Hematopoietic multipotent progenitor cell treated with erythropoietin and hydrocortisone succinate and interleukin-3 and kit ligand, for 4 days (in vitro differentiated cells): ENCODE measurements around the gene CDIPT.
"Not testable (repeated sequence)": the region's sequence is repeated elsewhere in the genome, so short reads cannot be mapped to it uniquely, and the experiment has no call there.

Experiments used
- DNase-seq: peaks from one replicate; pipeline ENCODE4 v3.0.0-alpha.2; 2015

CDIPT gene

DNA sequence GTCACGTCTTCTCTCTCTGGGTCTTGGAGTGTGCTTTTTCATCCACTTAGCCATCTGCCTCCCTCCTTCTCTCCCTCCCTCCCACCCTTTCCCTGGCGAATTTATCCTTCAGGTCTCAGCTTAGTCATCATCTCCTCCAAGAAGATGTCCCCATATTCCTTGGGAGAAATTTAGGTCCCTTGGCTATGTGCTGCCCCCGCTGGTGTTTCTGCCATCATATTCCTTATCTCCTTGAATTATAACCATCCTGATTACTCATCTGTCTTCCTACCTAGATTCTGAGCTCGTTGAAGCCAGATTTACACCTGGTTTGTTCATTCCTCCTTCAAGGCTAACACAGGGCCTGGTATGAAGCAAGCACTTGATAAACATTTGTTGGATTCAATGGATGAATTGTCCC lies 31.3 kb upstream of the CDIPT start:
- no peak for DNase-seq

DNA sequence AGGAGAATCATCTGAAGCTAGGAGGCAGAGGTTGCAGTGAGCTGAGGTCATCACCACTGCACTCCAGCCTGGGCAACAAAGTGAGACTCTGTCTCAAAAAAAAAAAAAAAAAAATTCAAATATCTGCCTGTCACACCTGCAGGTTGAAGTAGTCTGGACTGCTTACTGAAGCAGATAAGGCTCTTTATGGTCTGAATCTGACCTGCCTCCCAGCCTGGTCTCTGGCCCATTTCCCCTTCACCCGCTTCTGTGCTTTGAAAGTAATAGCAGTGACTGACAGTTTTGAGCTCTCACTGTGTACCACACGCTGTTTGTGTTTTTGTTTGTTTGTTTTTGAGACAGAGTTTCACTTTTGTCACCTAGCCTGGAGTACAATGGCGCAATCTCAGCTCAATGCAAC lies 30.5 kb upstream of the CDIPT start:
- DNase-seq: peak; percentile 39

DNA sequence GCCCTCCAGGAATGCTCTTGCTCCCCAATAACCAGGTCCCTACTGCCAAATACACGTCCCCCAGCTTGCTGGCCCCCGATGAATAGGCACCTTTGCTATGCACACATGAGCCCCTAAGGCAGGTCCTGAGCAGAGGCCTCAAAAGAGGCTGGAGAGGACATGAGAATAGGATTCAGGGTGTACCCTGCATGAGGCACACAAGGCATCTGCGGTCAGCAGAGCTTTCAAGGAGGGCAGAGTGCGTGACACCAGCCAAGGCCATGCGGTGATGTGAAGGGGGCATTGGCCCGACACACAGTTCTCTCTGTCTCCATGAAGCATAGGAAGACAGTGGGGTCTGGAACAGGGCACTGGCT lies 29.4 kb upstream of the CDIPT start:
- no peak for DNase-seq

DNA sequence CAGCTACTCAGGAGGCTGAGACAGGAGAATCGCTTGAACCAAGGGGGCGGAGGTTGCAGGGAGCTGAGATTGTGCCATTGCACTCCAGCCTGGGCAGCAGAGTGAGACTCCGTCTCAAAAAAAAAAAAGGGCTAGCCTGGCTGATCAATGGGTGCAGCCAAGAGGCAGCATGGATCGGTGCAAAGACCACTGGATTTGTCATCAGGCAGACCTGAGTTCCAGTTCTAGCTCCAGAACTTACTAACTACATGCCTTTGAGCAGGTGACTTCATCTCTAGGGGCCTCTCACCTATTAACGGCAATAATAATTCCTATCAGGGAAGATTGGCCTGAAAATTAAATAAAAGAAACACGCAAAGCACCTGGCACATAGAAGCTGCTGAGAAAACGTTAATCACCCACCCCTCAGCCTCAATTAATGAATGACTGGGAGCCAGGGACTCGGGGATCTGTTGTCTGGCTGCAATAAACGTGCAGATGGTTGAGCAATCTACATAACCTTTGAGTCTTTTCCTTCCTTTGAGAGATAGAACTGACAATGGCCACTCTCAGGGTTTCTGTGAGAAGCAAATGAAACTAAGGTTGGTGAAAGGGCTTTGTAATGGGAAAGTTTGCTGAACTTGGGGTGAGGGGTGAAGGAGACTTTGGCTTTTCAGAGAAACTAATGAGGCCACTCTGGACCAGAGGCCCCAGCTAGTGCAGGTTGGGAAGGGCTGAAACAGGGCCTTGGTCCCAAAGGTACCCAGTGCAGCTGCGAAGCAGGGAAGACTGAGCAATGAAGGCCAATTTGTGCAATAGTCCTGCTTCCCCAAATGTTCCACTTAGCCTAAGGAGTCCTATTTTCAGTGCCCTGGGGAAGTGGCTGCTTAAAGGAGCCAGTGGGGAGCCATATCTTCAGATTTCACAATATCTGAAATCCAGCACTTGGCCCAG lies 28.8 kb upstream of the CDIPT start:
- no peak for DNase-seq

DNA sequence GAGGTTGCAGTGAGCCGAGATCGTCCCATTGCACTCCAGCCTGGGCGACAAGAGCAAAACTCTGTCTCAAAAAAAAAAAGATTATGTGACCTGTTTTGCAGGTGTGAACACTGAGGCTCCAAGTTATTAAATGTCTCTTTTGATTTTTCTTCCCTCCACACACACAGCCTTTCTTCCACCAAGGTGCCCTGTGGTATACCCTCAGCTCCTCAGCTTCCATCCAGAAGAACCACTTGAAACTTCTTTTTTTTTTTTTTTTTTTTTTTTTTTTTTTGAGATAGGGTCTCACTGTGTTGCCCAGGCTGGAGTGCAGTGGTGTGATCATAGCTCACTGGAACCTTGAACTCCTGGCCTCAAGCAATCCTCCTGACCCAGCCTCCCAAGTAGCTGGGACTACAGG lies 26.3 kb upstream of the CDIPT start:
- not testable (repeated sequence) for DNase-seq

DNA sequence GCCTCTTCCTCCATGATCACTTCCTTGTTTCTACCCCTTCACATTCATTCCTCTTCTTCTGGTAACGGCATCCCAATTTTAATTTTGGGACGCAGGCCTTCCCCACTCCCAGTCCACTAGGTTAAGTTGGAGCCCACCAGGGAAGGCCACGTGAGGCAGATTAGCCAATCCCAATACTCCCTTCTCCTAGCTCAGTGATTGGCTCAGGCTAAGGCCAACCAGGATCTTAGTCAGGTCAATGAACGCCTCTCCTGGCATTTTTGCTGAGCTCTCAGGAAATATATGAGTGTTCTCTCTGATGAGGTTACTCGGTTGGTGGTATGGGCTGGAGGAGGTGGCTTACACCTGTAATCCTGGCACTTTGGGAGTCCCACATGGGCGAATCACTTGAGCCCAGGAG lies 21.0 kb upstream of the CDIPT start:
- no peak for DNase-seq

DNA sequence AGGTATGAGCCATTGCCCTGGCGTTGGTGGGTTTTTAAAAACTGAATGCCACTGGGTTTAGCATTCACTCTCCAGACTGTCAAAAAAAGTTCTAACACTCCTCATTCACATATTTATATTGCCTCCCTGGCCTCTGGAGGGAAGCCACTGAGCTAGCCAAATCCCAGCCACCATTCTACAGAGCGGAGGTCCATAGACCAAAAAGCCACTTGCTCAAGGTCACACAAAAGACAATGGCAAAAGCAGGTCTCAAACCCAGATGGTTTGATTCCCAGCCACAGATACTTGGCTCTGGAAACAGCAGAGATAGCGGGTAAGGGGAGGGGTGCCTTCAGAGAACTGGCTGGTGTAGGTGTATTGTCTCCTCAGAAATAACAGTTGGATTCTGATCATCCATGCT lies 18.0 kb upstream of the CDIPT start:
- no peak for DNase-seq

DNA sequence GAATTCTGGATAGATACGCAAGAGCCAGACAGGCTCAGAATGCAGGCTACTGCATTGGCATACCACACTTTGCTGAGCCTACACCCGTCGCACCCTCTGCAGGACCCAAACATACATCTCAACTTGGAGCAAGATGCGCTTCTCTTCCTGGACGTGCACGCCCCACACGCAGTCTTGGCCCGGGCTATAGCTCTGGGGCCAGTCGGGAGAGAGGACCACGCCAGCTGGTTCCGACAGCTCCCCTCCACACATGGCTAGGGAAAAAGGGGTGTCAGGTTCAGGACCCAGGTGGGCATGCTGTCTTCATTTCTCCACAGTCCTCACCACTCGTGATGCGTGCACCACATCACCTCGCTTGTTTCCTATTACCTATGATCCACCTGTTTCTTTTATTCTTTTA lies 15.1 kb upstream of the CDIPT start:
- DNase-seq: no peak

DNA sequence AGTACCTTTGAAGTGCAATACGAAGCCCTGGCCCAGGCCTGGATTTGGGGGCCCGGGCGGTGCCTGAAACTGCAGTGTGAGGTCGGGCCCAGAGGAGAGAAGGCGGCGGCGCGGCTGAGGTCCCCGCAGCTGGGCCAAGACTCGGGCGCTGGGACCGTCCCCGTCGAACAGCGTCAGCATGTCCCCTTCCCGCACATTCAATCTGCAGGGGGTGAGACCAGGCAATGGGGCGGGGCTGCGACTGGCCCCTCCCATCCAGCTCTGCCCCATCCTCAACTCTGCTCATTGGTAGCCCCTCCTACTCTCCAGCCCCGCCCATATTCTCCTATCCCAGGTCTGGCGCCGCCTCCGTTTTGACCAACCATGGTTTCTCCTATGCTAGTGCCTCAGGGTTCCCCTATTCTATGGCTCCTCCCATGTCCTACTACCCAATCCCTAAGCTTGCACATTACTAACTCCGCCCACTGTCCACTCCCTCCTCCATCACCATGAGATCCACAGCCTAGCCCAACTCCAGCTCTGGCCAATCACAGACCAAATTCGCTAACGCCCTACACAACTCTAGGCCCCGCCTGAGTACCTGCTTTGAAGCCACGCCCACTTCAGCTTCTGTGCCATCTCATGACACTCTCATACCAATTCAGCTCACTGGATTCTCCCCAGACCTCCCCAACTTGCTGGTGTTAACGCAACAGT lies 14.4 kb upstream of the CDIPT start:
- DNase-seq: peak; percentile 93

DNA sequence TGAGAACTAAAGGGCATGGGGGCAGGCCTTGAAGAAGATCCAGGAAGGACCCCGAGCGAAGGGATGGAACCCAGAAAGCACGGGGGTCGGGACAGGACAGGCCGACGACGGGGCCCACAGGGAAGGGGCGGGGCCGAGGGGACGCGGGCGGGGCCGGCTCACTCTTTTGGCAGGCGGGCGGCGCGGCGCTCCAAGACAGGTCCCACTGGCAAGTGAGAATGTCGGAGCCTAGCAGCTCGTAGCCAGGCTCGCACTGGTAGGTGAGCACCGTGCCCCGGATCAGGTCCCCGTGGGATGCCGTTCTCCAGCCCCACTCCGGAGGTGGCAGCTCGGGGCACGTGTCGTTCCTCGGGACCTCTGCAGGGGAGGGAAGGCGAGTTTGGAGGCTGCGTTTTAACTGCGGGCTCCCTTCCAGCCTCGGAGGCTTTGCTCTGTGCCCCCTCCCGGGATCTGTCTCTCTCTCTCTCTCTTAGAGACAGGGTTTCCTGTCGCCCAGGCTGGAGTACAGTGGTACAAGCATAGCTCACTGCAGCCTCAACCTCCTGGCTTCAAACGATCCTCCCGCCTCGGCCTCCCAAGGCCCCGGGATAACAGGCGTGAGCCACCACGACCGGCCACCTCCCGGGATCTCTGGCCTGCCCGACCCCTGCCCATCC lies 13.7 kb upstream of the CDIPT start:
- DNase-seq: peak; percentile 25

DNA sequence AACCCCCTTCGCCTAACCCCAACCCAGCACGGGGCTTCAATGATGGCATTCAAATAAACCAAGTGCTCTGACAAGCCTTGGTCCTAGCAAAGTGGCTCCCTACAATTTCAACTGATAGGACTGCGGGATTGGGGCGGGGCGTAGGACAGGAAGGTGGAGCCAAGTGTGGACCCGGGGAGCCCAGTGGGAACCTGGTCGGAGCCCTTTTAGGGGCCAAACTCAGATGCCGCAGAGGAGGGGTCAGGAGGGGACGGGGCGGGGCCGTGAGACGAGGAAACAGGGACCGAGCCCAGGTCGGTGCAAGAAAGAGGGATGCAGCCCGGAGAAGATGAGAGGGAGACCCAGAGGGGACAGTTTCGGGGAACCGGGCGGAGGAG lies 13.2 kb upstream of the CDIPT start:
- peak; percentile 24 for DNase-seq

DNA sequence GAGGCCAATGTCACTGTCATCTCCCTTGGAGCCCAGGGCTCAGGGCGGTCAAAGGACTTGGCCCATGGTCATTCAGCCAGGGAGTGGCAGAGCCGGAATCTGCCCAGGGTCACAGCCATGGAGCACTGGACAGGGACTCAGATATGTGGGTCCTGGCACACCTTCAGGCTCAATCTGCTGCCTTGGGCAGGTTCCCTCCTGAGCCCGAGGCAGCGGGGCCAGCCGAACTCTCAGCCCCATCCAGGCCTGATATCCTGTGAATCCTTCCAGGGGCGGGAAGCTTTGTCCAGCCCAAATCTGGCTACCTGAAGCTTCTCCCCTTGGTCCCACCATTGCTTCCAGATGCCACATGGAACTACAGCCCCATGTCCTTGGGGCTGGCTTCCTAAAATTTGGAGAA lies 12.2 kb upstream of the CDIPT start:
- DNase-seq: no peak

DNA sequence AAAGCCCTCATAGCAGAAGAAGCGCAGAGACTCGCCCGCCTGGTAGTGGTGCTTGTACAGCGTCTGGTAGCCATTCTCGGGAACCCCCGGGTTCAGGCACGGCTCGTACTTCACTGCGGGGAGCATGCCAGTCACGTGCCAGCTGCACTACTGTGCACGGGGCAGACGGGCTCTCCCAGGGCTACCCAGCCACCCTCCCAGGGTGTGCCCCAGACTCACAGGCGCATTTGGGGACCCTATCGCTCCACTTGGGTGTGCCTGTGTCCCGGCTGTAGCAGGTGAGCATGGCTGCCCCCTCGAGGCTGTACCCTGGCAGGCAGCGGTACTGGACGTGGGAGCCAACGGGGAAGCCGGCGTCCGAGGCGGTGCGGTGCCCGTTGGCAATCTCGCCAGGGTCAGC lies 10.3 kb upstream of the CDIPT start:
- no peak for DNase-seq

DNA sequence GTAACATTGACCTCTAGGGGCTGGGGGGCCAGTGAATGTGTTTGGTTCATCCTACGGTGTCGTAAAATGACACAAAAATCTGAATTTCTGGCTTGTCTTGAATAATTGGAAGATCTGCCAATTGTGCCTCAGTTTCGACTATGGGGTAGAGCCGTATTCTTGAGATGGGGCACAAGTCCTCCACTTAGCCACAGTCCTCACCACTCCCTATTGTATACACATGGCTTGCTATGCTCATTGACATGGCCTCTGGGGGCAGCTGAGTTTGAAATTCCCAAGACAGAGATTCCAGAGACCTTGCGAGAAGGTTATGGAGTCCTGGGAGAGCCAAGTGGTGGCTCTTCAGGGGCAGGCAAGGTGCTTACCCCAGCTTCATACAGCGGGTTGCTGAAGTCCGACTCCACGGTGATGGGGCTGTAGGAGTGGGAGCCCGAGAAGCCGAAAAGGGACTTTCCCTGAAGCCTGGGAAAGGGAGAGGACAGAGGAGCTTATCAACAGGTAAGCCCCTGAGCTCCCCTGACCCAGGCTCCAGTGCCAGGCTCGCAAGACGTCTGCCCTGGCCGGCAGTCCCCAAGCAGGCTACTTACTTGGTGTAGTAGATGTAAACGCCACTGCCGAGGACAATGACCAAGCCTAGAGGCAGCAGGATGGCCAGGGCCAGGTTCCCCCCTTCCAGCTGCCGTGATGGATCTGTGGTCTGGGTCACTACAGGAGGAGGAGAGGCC lies 9.0 kb upstream of the CDIPT start:
- DNase-seq: no peak

DNA sequence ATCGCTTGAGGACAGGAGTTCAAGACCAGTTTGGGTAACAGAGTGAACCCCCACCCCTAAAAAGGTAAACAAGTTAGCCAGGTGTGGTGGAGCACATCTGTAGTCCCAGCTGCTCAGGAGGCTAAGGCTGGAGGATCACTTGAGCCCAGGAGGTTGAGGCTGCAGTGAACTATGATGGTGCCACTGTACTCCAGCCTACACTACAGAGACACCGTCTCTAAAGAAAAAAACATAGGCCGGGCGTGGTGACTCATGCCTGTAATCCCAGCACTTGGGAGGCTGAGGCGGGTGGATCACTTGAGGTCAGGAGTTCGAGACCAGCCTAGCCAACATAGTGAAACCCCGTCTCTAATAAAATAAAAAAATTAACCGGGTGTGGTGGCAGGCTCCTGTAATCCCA lies 6.0 kb upstream of the CDIPT start:
- not testable (repeated sequence) for DNase-seq

DNA sequence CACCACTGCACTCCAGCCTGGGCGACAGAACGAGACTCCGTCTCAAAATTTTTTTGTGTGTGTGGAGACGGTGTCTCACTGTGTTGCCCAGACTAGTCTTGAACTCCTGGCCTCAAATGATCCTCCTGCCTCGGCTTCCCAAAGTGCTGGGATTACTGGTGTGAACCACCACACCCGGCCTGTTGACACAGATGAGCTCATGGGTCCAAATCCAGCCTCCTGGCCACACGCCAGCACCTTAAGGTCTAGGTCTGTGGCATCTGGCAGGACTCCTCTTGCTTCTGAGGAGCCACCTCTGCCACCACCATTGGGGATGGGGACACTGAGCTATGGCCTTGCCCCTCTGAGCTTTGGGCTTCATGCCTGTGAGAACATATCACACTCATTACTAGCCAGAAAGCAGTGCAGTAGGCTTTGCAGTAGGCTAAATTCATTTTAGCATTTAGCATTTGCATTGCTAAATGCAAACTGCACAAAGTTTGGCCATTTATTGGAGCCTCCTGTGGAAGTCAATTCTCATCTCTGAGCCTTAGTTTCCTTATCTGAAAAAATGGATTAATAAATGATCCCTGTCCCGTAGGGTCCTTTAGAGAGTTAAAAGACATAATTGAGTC lies 5.5 kb upstream of the CDIPT start:
- peak; percentile 33 for DNase-seq

DNA sequence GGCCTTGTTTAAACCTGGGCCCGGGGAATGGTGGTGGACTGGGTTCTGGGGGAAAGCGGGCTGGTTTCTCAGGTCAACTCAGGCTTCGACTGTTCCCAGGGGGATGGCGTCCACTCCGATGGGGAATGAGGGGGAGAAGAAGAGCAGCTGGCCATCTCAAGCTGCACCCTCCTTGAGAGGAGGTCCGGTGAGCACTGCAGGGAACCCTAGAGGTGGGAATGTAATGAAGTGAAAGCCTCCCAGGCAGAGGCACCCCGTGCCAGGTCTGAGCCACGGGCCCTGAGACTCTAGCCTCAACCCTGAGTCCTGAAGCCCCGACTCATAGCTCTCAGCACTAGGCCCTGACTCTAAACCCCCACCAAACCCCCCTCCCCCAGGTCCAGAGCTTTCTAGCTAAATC lies 1.2 kb upstream of the CDIPT start:
- no peak for DNase-seq

DNA sequence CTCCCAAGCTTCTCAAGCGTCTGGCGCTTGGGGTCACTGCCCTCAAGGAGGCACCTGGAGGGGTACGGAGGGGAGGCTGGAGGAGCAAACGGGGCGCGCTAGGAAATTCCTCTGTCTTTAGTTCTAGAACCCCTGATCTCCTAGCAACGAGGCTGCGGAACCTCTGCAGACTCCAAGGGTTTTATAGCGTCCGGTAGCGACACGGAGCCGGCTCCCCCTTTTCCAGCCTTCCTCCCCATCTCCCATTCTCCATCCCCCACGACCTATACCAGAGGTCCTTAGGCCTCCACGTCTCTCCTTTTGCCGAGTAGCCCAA lies 601 bp upstream of the CDIPT start:
- DNase-seq: no peak

DNA sequence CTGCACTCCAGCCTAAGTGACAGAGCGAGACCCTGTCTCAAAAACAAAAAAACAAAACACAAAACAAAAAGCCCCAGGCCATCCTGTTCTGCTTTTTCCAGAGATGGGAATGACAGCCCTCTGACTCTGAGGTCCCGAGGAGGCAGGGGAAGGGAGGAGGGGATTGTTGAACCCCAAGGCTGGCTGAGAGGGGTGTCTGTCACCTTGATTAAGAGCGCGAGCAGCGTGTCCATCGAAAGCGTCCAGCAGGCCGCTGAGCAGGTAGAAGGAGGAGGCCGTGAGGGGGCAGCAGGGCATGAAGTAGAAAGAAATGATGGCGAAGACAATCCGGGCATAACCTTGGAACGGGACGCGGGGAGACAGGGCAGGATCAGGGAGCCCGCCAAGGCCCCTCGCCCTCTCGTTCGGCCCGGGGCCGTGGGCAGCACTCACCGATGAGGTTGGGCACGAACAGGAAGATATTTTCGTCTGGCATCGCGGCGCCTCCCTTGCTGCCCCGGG lies 593 bp downstream of the CDIPT start:
- peak; percentile 44 for DNase-seq

DNA sequence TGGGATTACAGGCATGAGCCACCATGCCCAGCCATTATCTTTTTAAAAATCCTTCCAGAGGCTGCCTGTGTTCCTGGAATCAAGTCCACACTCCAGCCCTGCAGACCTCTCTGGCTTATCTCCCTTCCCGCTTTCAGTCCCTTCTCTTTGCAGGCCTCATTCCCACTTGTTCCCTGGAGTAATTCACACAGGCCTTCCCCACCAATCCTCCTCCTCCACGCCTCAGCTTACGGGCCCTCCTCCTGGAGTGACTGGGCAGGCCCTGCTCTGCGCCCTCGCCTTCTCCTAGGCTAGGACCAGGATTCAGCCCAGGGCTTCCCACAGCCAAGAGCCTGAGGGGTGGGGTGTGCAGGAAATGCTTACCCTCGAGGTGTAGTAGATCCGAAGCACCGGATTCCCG lies 2.8 kb downstream of the CDIPT start:
- DNase-seq: no peak

DNA sequence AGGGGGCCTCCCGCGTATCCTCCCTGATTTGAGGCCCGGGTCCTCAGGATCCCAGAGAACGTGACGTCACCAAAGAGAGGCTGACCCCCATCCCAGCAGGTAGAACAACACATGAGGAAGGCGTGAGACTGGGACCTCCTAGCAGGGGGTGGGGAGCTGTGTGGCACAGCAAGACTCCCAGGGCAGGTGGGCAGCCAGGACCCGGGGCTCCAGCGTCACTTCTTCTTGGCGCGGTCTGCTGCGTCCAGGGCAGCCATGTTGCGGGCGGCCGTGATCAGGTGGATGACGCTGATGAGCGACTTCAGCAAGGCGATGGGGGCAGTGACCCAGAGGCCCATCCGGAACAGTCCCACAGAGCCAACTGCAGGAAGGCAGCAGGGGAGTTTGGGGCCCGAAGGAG lies 4.1 kb downstream of the CDIPT start:
- DNase-seq: no peak

DNA sequence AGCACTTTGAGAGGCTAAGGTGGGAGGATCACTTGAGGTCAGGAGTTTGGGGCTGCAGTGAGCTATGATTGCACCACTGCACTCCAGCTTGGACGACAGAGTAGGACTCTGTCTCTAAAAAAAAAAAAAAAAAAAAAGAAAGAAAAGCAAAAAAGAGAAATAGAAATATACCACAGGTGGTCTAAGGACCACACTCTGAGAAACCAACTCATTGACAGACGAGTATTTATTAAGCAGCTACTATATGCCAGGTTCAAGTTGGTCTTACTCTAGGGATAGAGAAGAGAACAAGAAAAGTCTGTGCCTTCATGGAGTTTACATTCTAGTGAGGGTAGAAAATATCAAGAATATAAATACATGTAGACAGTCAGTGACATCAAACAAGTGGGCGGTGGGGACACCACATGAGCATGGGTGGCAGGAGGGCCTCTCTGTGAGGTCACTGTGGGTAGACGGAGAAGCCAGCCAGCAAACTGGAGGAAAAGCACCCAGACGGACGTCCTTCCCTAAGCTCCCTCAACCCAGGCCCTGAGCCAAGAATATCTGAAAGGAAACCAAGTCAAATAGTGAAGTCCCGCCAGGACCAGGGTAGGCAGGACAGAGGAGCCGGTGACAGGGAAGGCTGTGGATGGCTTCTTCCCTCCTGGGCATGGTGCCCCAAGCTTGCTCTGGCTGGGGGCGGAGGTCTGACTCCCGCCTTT lies 4.7 kb downstream of the CDIPT start:
- DNase-seq: no peak
